H9 (cell line): ENCODE measurements around the gene SERPINB4. TPM values are rescaled to one million over a fixed set of nuclear protein-coding genes. Genes with fewer than 3 reads are reported as not detected.
"Not testable (repeated sequence)": the region's sequence is repeated elsewhere in the genome, so short reads cannot be mapped to it uniquely, and the experiment has no call there.

Experiments used
- DNase-seq: peaks from one replicate; pipeline ENCODE4 v3.0.0-alpha.2; 2017
- H2AFZ ChIP-seq: one replicate; pipeline ENCODE4 v1.6.1; 2013; ENCODE audit warnings: mild to moderate bottlenecking, low read length, control low read depth, moderate library complexity
- H2AK5ac ChIP-seq: 2 replicates; pipeline ENCODE4 v1.6.1; 2013; ENCODE audit warnings: low read length, control low read depth, mixed read lengths; ENCODE audit not compliant: insufficient read length
- H2BK120ac ChIP-seq: one replicate; pipeline ENCODE4 v1.6.1; 2013; ENCODE audit warnings: low read depth, mild to moderate bottlenecking, low read length, control low read depth, inconsistent platforms; ENCODE audit not compliant: poor library complexity, severe bottlenecking
- H2BK12ac ChIP-seq: 2 replicates; pipeline ENCODE4 v1.6.1; 2013; ENCODE audit warnings: low read length, control low read depth, mixed read lengths, low read depth; ENCODE audit not compliant: insufficient read length
- H2BK15ac ChIP-seq: 2 replicates; pipeline ENCODE4 v1.6.1; 2013; ENCODE audit warnings: low read depth, low read length, control low read depth
- H2BK20ac ChIP-seq: one replicate; pipeline ENCODE4 v1.6.1; 2013; ENCODE audit warnings: low read depth, mild to moderate bottlenecking, low read length, control low read depth, inconsistent platforms; ENCODE audit not compliant: poor library complexity, severe bottlenecking
- H2BK5ac ChIP-seq: 2 replicates; pipeline ENCODE4 v1.6.1; 2013; ENCODE audit warnings: low read length, control low read depth, mixed read lengths; ENCODE audit not compliant: insufficient read length
- H3K14ac ChIP-seq: 2 replicates; pipeline ENCODE4 v1.6.1; 2013; ENCODE audit warnings: low read length, control low read depth; ENCODE audit not compliant: insufficient read depth
- H3K18ac ChIP-seq: 2 replicates; pipeline ENCODE4 v1.6.1; 2013; ENCODE audit warnings: low read depth, mild to moderate bottlenecking, mixed read lengths, low read length, control low read depth; ENCODE audit not compliant: insufficient read length
- H3K23ac ChIP-seq: 2 replicates; pipeline ENCODE4 v1.6.1; 2013; ENCODE audit warnings: low read length, control low read depth, mixed read lengths, low read depth; ENCODE audit not compliant: insufficient read length
- H3K23me2 ChIP-seq: 2 replicates; pipeline ENCODE4 v1.6.1; 2013; ENCODE audit warnings: low read depth, mild to moderate bottlenecking, mixed read lengths, low read length, control low read depth; ENCODE audit not compliant: insufficient read length, poor library complexity, severe bottlenecking
- H3K27ac ChIP-seq: 2 replicates; pipeline ENCODE4 v1.5.1; 2013; ENCODE audit warnings: low read length, control low read depth, mixed read lengths, low read depth; ENCODE audit not compliant: insufficient read length
- H3K27me3 ChIP-seq: 2 replicates; pipeline ENCODE4 v1.6.1; 2013; ENCODE audit warnings: low read length, control low read depth, inconsistent platforms; ENCODE audit not compliant: insufficient read depth
- H3K4ac ChIP-seq: 2 replicates; pipeline ENCODE4 v1.6.1; 2013; ENCODE audit warnings: low read depth, mild to moderate bottlenecking, control low read depth, inconsistent platforms, low read length, moderate library complexity
- H3K4me1 ChIP-seq: 2 replicates; pipeline ENCODE4 v1.6.1; 2013; ENCODE audit warnings: low read length, control low read depth, inconsistent platforms; ENCODE audit not compliant: insufficient read depth
- H3K4me2 ChIP-seq: 2 replicates; pipeline ENCODE4 v1.6.1; 2013; ENCODE audit warnings: low read length, control low read depth, mixed read lengths; ENCODE audit not compliant: insufficient read length, insufficient read depth
- H3K56ac ChIP-seq: 2 replicates; pipeline ENCODE4 v1.6.1; 2013; ENCODE audit warnings: low read depth, mild to moderate bottlenecking, mixed read lengths, low read length, control low read depth; ENCODE audit not compliant: insufficient read length
- H3K79me1 ChIP-seq: 2 replicates; pipeline ENCODE4 v1.6.1; 2013; ENCODE audit warnings: low read depth, mild to moderate bottlenecking, moderate library complexity, low read length, control low read depth, inconsistent platforms; ENCODE audit not compliant: insufficient read depth, poor library complexity, severe bottlenecking
- H3K79me2 ChIP-seq: 2 replicates; pipeline ENCODE4 v1.6.1; 2013; ENCODE audit warnings: low read length, control low read depth, inconsistent platforms; ENCODE audit not compliant: insufficient read depth
- H3K9ac ChIP-seq: 2 replicates; pipeline ENCODE4 v1.6.1; 2013; ENCODE audit warnings: low read length, control low read depth, mixed read lengths; ENCODE audit not compliant: insufficient read length; ENCODE audit errors: extremely low read depth
- H3K9me3 ChIP-seq: one replicate; pipeline ENCODE4 v1.6.1; 2013; ENCODE audit warnings: low read depth, low read length, inconsistent platforms; ENCODE audit not compliant: control insufficient read depth
- H3T11ph ChIP-seq: one replicate; pipeline ENCODE4 v1.6.1; 2013; ENCODE audit warnings: mild to moderate bottlenecking, low read length, control low read depth, inconsistent platforms
- H4K20me1 ChIP-seq: one replicate; pipeline ENCODE4 v1.6.1; 2013; ENCODE audit not compliant: control insufficient read depth, insufficient read length, insufficient read depth
- H4K5ac ChIP-seq: 2 replicates; pipeline ENCODE4 v1.6.1; 2013; ENCODE audit warnings: low read depth, mild to moderate bottlenecking, mixed read lengths, low read length, control low read depth; ENCODE audit not compliant: insufficient read length
- H4K8ac ChIP-seq: replicated peaks from 2 replicates; pipeline ENCODE4 v1.6.1; 2013; ENCODE audit warnings: low read length, control low read depth, mixed read lengths, low read depth; ENCODE audit not compliant: insufficient read length
- H4K91ac ChIP-seq: 2 replicates; pipeline ENCODE4 v1.6.1; 2013; ENCODE audit warnings: low read depth, mild to moderate bottlenecking, moderate library complexity, mixed read lengths, low read length, control low read depth; ENCODE audit not compliant: insufficient read length
- H3K27ac Mint-ChIP-seq, 3 experiments: 2 replicates in 2 of 3; 3 replicates in 1 of 3; pipeline ENCODE4 v1.8.0; 2020 to 2021; ENCODE audit warnings: mixed read lengths in 3 of 3, mild to moderate bottlenecking in 1 of 3, moderate library complexity in 1 of 3
- H3K27me3 Mint-ChIP-seq: 2 replicates; pipeline ENCODE4 v1.8.0; 2021; ENCODE audit warnings: low read depth, mild to moderate bottlenecking, moderate library complexity, mixed read lengths
- H3K36me3 Mint-ChIP-seq, 3 experiments: 2 replicates in 2 of 3; 3 replicates in 1 of 3; pipeline ENCODE4 v1.8.0; 2020 to 2021; ENCODE audit warnings: low read depth in 3 of 3, mixed read lengths in 3 of 3; ENCODE audit not compliant: insufficient read depth in 1 of 3
- H3K4me1 Mint-ChIP-seq, 2 experiments: 2 replicates each; pipeline ENCODE4 v1.8.0; 2020; ENCODE audit warnings: mixed read lengths in 2 of 2
- H3K4me3 Mint-ChIP-seq, 2 experiments: 2 replicates in 1 of 2; 3 replicates in 1 of 2; pipeline ENCODE4 v1.8.0; 2020 to 2021; ENCODE audit warnings: mild to moderate bottlenecking in 2 of 2, mixed read lengths in 2 of 2, moderate library complexity in 1 of 2
- H3K9me3 Mint-ChIP-seq, 2 experiments: 2 replicates in 1 of 2; 3 replicates in 1 of 2; pipeline ENCODE4 v1.8.0; 2020; ENCODE audit warnings: mild to moderate bottlenecking in 2 of 2, mixed read lengths in 2 of 2, moderate library complexity in 1 of 2
- WGBS: extraction: QIAGEN DNeasy Blood & Tissue Kit; methylation state at CpG from one replicate; pipeline ENCODE4 v1.1.7; 2013; ENCODE audit warnings: missing lambda C conversion rate, low lambda C conversion rate, mixed read lengths; ENCODE audit not compliant: insufficient read length; ENCODE audit errors: extremely low coverage; 5-methylcytosine and 5-hydroxymethylcytosine counted together
- total RNA-seq: library from RNA; stranded (reverse); gene quantifications from 2 replicates; pipeline ENCODE4 v1.2.1, GENCODE V29; 2021
- TF ChIP-seq, protein P1 (sequence below): fragments of 200-600 bp; sonication (generic); conservative IDR thresholded peaks from 3 replicates; pipeline ENCODE4 v1.8.0; 2021; ENCODE audit warnings: antibody characterized with exemption, mild to moderate bottlenecking

Gene SERPINB4
- total RNA-seq, 1 experiment from 2014 or later = 4.1 TPM

DNA sequence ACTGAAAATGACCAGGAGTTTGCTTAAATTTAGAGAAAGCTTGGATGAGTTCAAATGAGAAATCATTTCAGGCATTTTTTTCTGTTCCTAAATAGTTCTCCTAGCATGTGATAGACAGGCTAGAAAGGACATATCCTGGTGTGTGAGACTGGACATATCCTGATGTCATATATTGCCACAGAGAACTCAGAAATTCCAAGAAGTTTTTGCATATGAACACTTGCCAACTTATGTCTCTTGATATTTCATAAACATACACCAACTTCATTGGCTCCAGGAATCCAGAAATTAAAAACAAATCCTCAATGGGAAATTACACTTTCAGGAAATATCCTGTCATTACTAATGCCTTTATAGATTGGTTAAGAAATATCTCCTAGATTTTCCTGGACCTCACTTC is 2.9 kb upstream of the SERPINB4 start:
- TF ChIP-seq, protein P1, sequence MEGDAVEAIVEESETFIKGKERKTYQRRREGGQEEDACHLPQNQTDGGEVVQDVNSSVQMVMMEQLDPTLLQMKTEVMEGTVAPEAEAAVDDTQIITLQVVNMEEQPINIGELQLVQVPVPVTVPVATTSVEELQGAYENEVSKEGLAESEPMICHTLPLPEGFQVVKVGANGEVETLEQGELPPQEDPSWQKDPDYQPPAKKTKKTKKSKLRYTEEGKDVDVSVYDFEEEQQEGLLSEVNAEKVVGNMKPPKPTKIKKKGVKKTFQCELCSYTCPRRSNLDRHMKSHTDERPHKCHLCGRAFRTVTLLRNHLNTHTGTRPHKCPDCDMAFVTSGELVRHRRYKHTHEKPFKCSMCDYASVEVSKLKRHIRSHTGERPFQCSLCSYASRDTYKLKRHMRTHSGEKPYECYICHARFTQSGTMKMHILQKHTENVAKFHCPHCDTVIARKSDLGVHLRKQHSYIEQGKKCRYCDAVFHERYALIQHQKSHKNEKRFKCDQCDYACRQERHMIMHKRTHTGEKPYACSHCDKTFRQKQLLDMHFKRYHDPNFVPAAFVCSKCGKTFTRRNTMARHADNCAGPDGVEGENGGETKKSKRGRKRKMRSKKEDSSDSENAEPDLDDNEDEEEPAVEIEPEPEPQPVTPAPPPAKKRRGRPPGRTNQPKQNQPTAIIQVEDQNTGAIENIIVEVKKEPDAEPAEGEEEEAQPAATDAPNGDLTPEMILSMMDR = no peak
- Mint-ChIP-seq H3K9me3 (no peaks in the 10 kb centered on the region), H3K27ac (no peak overlapping the region), H3K36me3 (no peaks in the 10 kb centered on the region; a peak in 2 of 7 replicates), H3K4me3 (no peak overlapping the region), H3K27me3 (no peaks in the 10 kb centered on the region), H3K4me1 (peaks cover 25 to 42% of the 10 kb centered on the region in 2 experiments)
- Histone ChIP-seq H3T11ph (no peak overlapping the region), H4K20me1 (no peaks in the 10 kb centered on the region), H2BK12ac (no peak overlapping the region), H3K4me1 (no peaks in the 10 kb centered on the region; the same call in 1 of the 2 replicates), H3K23ac (no peak overlapping the region), H2BK120ac (no peak overlapping the region), H3K4ac (no peak overlapping the region), H3K4me2 (no peak overlapping the region), H3K9me3 (no peaks in the 10 kb centered on the region), H2BK20ac (no peak overlapping the region), H3K14ac (no peak overlapping the region), H2AK5ac (no peak overlapping the region), H2BK15ac (no peak overlapping the region), H3K9ac (no peak overlapping the region), H3K56ac (no peak overlapping the region), H3K79me1 (no peaks in the 10 kb centered on the region), H2AFZ (no peak overlapping the region), H3K27me3 (no peaks in the 10 kb centered on the region), H3K18ac (no peak overlapping the region), H3K23me2 (no peaks in the 10 kb centered on the region), H4K91ac (no peak overlapping the region), H3K27ac (no peak overlapping the region), H3K79me2 (no peaks in the 10 kb centered on the region), H2BK5ac (no peak overlapping the region), H4K8ac (no peak overlapping the region), H4K5ac (no peak overlapping the region)
- no peak for DNase-seq

DNA sequence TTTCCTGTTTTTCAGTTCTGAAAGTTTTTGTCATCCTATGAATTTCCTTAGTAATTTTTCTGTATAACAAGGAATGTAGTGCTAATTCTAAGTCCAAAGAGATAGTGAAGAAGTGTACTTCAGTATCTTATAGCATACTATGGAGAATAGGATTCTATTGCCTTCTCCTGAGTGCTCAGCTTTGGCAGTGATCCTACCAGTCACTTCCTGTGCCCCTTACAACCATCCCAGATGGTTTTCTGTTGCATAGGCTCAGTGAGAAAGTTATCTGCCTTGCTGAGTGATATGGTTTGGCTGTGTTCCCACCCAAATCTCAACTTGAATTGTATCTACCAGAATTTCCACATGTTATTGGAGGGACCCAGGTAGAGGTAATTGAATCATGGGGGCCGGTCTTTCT is 638 bp upstream of the SERPINB4 start:
- H3K18ac ChIP-seq, H2AFZ ChIP-seq, H2BK5ac ChIP-seq, H2AK5ac ChIP-seq, H3K79me1 ChIP-seq, H3K23me2 ChIP-seq, H2BK120ac ChIP-seq, H4K20me1 ChIP-seq, H3T11ph ChIP-seq, H3K9ac ChIP-seq, H3K4me1 ChIP-seq, H3K4ac ChIP-seq, H3K4me3 Mint-ChIP-seq, H4K8ac ChIP-seq, H3K23ac ChIP-seq, H3K27me3 Mint-ChIP-seq, H2BK15ac ChIP-seq, DNase-seq, H4K5ac ChIP-seq, H3K56ac ChIP-seq, H3K79me2 ChIP-seq, H3K27me3 ChIP-seq, H3K9me3 ChIP-seq, H2BK12ac ChIP-seq, H3K14ac ChIP-seq, H2BK20ac ChIP-seq, H3K4me2 ChIP-seq, H3K9me3 Mint-ChIP-seq, H4K91ac ChIP-seq, H3K36me3 Mint-ChIP-seq: not testable (repeated sequence)
- WGBS = no CpG with 5 or more reads among the region's 1 CpG
- Mint-ChIP-seq H3K27ac (peak overlapping the region in 2 of 3 experiments; percentile 50 to 76; a peak in 4 of 7 replicates), H3K4me1 (peaks cover 30 to 44% of the 10 kb centered on the region in 2 experiments)
- peak overlapping the region; percentile 39 for H3K27ac ChIP-seq
